HG02588 (cell line): ENCODE data around the gene RHBDD1.

Experiments used
- ATAC-seq: cut with Tn5 transposase; IDR thresholded peaks from one replicate; pipeline ENCODE4 v1.9.1; 2021; ENCODE audit warnings: mild to moderate bottlenecking, moderate library complexity; ENCODE audit not compliant: unreplicated experiment

The RHBDD1 gene

GRCh38 chr2:227022608-227023007 lies 186.8 kb downstream of the RHBDD1 start:
- no peak for ATAC-seq

GRCh38 chr2:227025510-227025909 lies 189.7 kb downstream of the RHBDD1 start:
- ATAC-seq = peak; percentile 73

- no peak for ATAC-seq
Observed at GRCh38 chr2:227029426-227030105, 193.7 kb downstream of the RHBDD1 start.

- ATAC-seq = no peak
Observed at GRCh38 chr2:227030789-227031188, 194.9 kb downstream of the RHBDD1 start.

- ATAC-seq = no peak
Observed at GRCh38 chr2:227031379-227031778, 195.5 kb downstream of the RHBDD1 start.

- ATAC-seq = peak; percentile 71
Observed at GRCh38 chr2:227033471-227034148, 197.8 kb downstream of the RHBDD1 start.

GRCh38 chr2:227035711-227036367 lies 200.0 kb downstream of the RHBDD1 start:
- no peak for ATAC-seq

GRCh38 chr2:227036527-227036926 lies 200.7 kb downstream of the RHBDD1 start:
- no peak for ATAC-seq

- ATAC-seq = no peak
Observed at GRCh38 chr2:227038550-227039189, 202.8 kb downstream of the RHBDD1 start.

- no peak for ATAC-seq
Observed at GRCh38 chr2:227043981-227044380, 208.1 kb downstream of the RHBDD1 start.
